Chondrocyte (in vitro differentiated cells): ENCODE results near the gene SYNPO2. TPM values are rescaled to one million over a fixed set of nuclear protein-coding genes. Genes with fewer than 3 reads are reported as not detected.

Source experiments
- DNase-seq: peaks from one replicate; pipeline ENCODE4 v3.0.0; 2021; ENCODE audit warnings: mixed read lengths, low spot score
- H3K27ac Mint-ChIP-seq: one replicate; pipeline ENCODE4 v1.8.0; 2021; ENCODE audit warnings: mild to moderate bottlenecking, moderate library complexity, mixed read lengths; ENCODE audit not compliant: unreplicated experiment
- H3K27me3 Mint-ChIP-seq: 2 replicates; pipeline ENCODE4 v1.8.0; 2021; ENCODE audit warnings: low read depth, mixed read lengths
- H3K36me3 Mint-ChIP-seq: 2 replicates; pipeline ENCODE4 v1.8.0; 2021; ENCODE audit warnings: low read depth, mixed read lengths
- H3K4me1 Mint-ChIP-seq: 2 replicates; pipeline ENCODE4 v1.8.0; 2021; ENCODE audit warnings: low read depth, mild to moderate bottlenecking, mixed read lengths
- H3K4me3 Mint-ChIP-seq: one replicate; pipeline ENCODE4 v1.8.0; 2021; ENCODE audit warnings: mild to moderate bottlenecking, moderate library complexity, mixed read lengths; ENCODE audit not compliant: unreplicated experiment
- H3K9me3 Mint-ChIP-seq: 2 replicates; pipeline ENCODE4 v1.8.0; 2021; ENCODE audit warnings: low read depth, mixed read lengths
- CTCF ChIP-seq: fragments of 200-600 bp; sonication (generic); IDR thresholded peaks from 2 replicates; pipeline ENCODE4 v1.5.0; 2021; ENCODE audit warnings: antibody characterized with exemption, mild to moderate bottlenecking, moderate library complexity
- total RNA-seq: library from RNA; stranded (reverse); gene quantifications from 3 replicates; pipeline ENCODE4 v1.2.1, GENCODE V29; 2021

Gene SYNPO2
- total RNA-seq, 1 donor from 2014 or later: 21.5 TPM

- H3K27me3 Mint-ChIP-seq: no peaks in the 10 kb centered on the region
- no peak for TF ChIP-seq CTCF
- no peak for DNase-seq
- no peaks in the 10 kb centered on the region for H3K9me3 Mint-ChIP-seq
- no peaks in the 10 kb centered on the region for H3K36me3 Mint-ChIP-seq
- no peak overlapping the region for H3K4me3 Mint-ChIP-seq
- H3K27ac Mint-ChIP-seq: no peak overlapping the region
- peaks cover 25% of the 10 kb centered on the region for H3K4me1 Mint-ChIP-seq
These were observed 160.7 kb downstream of the SYNPO2 start for GRCh38 chr4:119049342-119049741.

GRCh38 chr4:119050527-119051090 lies 162.0 kb downstream of the SYNPO2 start:
- H3K27me3 Mint-ChIP-seq: no peaks in the 10 kb centered on the region
- no peak overlapping the region for H3K27ac Mint-ChIP-seq
- DNase-seq: no peak
- no peak overlapping the region for H3K4me3 Mint-ChIP-seq
- H3K9me3 Mint-ChIP-seq: no peaks in the 10 kb centered on the region
- no peak for TF ChIP-seq CTCF
- no peaks in the 10 kb centered on the region for H3K36me3 Mint-ChIP-seq
- peaks cover 22% of the 10 kb centered on the region for H3K4me1 Mint-ChIP-seq

GRCh38 chr4:119053245-119053644 lies 164.6 kb downstream of the SYNPO2 start:
- H3K4me3 Mint-ChIP-seq: no peak overlapping the region
- H3K27me3 Mint-ChIP-seq: no peaks in the 10 kb centered on the region
- no peak overlapping the region for H3K27ac Mint-ChIP-seq
- no peaks in the 10 kb centered on the region for H3K9me3 Mint-ChIP-seq
- no peak for DNase-seq
- peaks cover 11% of the 10 kb centered on the region for H3K4me1 Mint-ChIP-seq
- H3K36me3 Mint-ChIP-seq: no peaks in the 10 kb centered on the region
- TF ChIP-seq CTCF: no peak

GRCh38 chr4:119053997-119054396 lies 165.3 kb downstream of the SYNPO2 start:
- H3K4me3 Mint-ChIP-seq: no peak overlapping the region
- H3K9me3 Mint-ChIP-seq: no peaks in the 10 kb centered on the region
- no peak overlapping the region for H3K27ac Mint-ChIP-seq
- TF ChIP-seq CTCF: no peak
- no peaks in the 10 kb centered on the region for H3K36me3 Mint-ChIP-seq
- H3K4me1 Mint-ChIP-seq: peaks cover 11% of the 10 kb centered on the region
- no peak for DNase-seq
- H3K27me3 Mint-ChIP-seq: no peaks in the 10 kb centered on the region

- no peak for DNase-seq
- no peak overlapping the region for H3K4me3 Mint-ChIP-seq
- peaks cover 8% of the 10 kb centered on the region for H3K4me1 Mint-ChIP-seq
- H3K27ac Mint-ChIP-seq: no peak overlapping the region
- no peaks in the 10 kb centered on the region for H3K9me3 Mint-ChIP-seq
- no peaks in the 10 kb centered on the region for H3K36me3 Mint-ChIP-seq
- no peak for TF ChIP-seq CTCF
- H3K27me3 Mint-ChIP-seq: no peaks in the 10 kb centered on the region
These were observed 168.8 kb downstream of the SYNPO2 start for GRCh38 chr4:119057417-119057816.
